ENCODE results near the gene BAHCC1.

DNA sequence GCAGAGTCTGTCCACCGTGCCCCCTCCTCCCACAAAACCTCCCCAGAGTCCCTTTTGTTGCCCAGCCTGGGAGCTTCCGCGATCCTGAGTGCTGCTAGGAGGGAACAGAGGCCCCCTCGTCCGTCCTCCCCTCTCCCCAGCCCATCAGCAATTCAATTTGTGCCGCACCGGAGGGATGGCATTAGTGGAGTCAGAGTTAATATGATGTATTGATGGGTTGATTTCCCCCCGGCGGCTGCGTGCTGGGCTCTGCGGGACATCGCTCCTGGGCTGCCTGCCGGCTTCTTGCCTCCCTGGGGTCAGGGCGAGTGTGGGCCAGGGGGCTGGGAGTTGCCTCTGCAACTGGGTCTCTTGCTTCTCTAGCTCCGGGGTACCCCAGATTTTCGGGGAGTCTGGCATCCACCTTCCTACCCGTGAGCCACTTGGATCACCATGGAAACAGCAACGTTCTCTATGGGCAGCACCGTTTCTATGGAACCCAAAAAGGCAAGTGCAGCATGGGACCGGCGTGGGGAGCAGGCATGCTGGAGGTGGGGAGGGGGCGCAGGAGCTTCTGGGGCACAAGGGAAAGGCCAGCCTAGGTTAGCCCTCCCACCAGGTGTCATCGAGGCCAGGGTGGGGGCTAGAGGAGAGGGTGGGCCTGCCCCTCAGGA is 42.9 kb downstream of the BAHCC1 start:
- TF ChIP-seq GATA2 (IDR thresholded peaks at IDR 0.05; ENCODE audit: low read depth, low read length), result no peak; the same call in 1 of the 2 replicates
- TF ChIP-seq GATA3 (IDR thresholded peaks at IDR 0.05; ENCODE audit: low read depth, low read length), result no peak

Data from SH-SY5Y (cell line).